ENCODE data around the gene CHST11.

Gene CHST11

DNA sequence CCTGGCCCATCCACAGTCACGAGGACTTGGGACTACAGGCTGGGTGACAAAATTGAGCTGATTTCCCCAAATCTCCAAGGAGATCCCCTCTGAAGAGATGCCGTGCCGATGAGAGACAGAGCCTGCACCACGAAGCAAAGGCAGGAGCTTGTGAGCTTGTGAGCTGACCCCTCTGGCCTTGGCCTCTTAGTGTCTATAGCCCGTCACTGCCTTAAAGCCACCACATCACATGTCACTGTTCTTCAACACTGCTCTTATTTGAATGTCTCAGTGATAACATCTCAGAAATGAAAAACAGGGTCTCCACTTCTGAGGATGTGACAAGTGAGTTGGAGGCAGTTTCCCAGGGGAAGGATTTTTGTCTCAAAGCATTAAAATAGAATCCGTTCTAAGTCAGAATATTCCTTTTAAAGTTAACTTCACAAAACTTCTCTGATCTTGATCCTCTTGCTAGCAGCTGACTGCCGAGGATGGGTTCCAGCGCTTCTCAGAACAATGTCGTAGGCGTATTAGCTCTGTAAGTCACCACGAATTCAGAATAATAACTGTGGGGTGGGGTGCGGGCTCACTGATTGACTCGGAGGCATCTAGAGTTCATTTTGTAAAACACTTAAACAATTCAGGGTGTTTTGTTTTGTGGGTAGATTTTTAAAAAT lies 37.5 kb downstream of the CHST11 start:
- H3K4me1 Mint-ChIP-seq, result peaks cover 82% of the 10 kb centered on the region
- H3K27ac Mint-ChIP-seq, result peak overlapping the region; percentile 96
- peak; percentile 49 to 80 for DNase-seq (ENCODE audit: low spot score in 2 of 2)
- H3K9me3 Mint-ChIP-seq, result no peaks in the 10 kb centered on the region
- peak; percentile 91 for ATAC-seq
- H3K4me3 Mint-ChIP-seq, result peak overlapping the region; percentile 71
- H3K36me3 Mint-ChIP-seq, result peaks cover 7% of the 10 kb centered on the region

DNA sequence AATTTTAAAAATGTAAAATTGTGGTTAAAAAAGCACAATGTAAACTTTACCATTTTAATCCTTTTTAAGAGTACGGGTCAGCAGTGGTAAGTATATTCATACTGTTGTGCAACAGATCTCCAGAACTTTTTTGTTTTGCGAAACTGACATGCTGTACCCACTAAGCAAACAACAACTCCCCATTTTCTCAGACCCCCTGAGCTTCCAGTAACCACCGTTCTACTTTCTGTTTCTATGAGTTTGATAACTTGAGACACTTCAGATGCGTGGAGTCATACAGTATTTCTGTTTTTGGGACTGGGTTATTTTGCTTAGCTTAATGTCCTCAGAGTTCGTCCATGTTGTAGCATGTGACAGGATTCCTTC lies 38.0 kb downstream of the CHST11 start:
- Mint-ChIP-seq H3K36me3 (peaks cover 7% of the 10 kb centered on the region), H3K27ac (peak overlapping the region; percentile 96), H3K4me1 (peaks cover 85% of the 10 kb centered on the region), H3K9me3 (no peaks in the 10 kb centered on the region), H3K4me3 (peak overlapping the region; percentile 71)
- ATAC-seq, result peak; percentile 79
- no peak for DNase-seq (ENCODE audit: low spot score in 2 of 2)

DNA sequence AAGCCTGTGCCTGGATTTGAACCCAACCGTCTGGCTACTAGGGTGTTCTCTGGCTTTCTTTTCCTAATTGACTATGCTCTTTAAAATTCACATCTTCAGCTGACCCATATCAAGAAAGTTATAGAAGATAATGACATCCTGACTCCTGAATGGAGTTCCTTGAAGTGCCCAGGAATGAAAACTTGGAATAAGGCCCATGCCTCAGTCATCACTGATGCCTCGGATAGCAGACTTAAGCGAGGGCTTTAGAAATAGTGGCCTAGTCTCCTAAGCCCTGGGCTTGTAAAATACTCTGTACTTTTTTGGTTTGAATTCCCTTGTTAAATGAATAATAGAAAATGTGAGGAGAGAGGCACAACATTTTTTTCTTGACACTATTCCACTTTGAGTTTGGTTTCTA lies 39.0 kb downstream of the CHST11 start:
- H3K9me3 Mint-ChIP-seq, result no peaks in the 10 kb centered on the region
- H3K4me3 Mint-ChIP-seq, result peak overlapping the region; percentile 71
- H3K27ac Mint-ChIP-seq, result peak overlapping the region; percentile 96
- H3K36me3 Mint-ChIP-seq, result peaks cover 7% of the 10 kb centered on the region
- ATAC-seq, result no peak
- no peak for DNase-seq (ENCODE audit: low spot score in 2 of 2)
- H3K4me1 Mint-ChIP-seq, result peaks cover 85% of the 10 kb centered on the region

DNA sequence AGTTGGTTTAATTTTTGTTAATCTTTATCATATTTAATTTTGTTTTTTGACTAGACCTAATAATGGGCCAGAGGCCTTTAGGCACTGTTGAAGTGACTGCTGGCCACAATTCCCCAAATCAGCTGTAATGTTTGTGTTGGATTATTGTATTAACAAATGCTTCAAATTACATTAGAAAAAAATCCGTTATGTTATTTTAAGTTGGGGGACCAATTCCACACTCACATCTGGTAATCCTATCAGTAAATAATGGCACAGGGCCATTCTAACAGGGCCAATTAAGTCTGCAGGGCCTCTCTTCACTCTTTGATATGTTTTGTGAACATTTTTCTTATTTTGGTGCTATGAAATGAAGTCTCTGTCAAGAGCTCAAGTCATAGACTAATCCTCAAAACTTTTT lies 39.6 kb downstream of the CHST11 start:
- DNase-seq (ENCODE audit: low spot score in 2 of 2) (no peak), ATAC-seq (no peak)
- H3K9me3 Mint-ChIP-seq, result no peaks in the 10 kb centered on the region
- H3K4me1 Mint-ChIP-seq, result peaks cover 85% of the 10 kb centered on the region
- peaks cover 7% of the 10 kb centered on the region for H3K36me3 Mint-ChIP-seq
- H3K27ac Mint-ChIP-seq, result peak overlapping the region; percentile 96
- peak overlapping the region; percentile 71 for H3K4me3 Mint-ChIP-seq

DNA sequence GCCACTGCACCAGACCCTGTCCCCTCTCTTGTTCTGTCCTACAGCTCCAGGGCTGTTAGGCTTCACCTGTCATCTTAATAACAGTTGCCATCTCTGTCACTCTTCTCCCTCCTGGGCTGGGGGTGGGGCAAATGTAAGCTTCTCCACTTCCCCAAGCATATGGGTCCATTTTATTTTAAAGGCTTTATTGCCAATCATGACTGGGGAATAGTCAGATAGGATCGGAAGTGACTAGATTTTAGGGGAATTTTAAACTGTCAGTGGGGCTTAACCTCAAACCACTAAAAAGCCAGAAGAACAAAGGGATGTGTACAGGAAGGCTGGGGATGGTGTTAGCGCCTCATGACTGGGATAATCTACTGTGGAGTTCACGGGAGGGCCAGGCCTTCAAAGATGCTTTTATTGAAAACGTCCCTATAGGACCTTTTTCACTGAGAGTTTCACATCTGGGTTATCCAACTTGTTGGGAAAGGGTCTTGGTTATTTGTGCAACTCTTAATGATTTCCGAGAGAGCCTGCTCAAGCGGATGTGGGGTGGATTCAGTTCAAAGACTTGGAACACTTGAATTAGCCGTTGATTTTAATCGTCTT lies 41.6 kb downstream of the CHST11 start:
- ATAC-seq (no peak), DNase-seq (ENCODE audit: low spot score in 2 of 2) (no peak)
- Mint-ChIP-seq H3K27ac (peak overlapping the region; percentile 96), H3K4me3 (peak overlapping the region; percentile 54), H3K4me1 (peaks cover 84% of the 10 kb centered on the region), H3K9me3 (no peaks in the 10 kb centered on the region), H3K36me3 (peaks cover 3% of the 10 kb centered on the region)

DNA sequence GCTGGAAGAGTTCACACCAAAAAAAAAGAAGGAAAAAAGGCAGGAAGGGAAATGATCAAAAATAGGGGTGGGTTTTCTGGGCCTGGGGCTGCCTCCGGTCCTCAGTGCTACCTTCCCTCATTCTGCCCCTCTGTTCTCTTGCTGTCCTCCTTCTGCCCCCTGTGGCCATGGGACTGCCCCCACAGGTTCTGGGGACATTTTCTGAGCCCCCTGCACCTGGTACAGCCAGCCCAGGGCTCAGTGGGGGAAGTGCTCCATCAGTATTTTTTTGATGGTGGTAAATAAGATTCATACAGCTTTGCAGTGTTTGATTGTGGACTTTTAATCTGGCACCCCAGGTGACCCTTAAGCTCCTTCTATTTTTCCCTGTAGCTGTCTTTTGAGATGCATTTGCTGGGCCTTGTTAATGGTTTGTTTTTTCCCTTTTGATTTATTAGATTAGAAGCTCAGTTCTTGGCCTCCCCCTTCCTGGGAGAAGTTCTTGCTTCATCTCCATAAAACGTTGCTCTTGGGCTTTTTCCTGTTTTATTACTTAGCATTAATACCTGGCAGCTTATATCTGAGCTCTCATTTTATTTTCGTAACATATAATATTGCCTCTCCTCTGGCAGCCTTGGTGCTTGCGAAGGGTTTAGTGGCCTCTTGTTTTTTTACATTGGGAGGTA lies 43.1 kb downstream of the CHST11 start:
- Mint-ChIP-seq H3K27ac (peak overlapping the region; percentile 96), H3K36me3 (peaks cover 7% of the 10 kb centered on the region), H3K4me1 (peaks cover 87% of the 10 kb centered on the region), H3K4me3 (no peak overlapping the region), H3K9me3 (no peaks in the 10 kb centered on the region)
- ATAC-seq (no peak), DNase-seq (ENCODE audit: low spot score in 2 of 2) (no peak)

DNA sequence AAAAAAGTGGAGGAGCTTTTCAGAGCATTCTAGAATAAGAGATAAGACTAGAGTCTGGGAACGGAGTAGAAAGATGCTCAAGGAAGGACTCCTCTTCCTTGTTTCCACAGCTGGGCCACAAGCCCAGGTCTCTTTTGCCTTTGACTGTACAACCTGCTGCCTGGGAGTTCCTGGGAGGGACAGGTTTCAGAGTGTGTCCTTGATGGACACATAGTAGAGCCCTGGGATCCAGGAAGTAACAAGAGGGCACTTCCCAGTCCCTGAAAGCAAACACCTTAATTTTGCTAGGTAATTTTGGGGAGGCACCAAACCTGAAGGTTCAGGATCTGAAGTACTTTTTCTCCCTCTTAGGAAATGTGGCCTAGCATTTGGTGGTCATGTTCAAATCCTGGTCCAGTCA lies 44.4 kb downstream of the CHST11 start:
- no peak for ATAC-seq
- Mint-ChIP-seq H3K4me1 (peaks cover 92% of the 10 kb centered on the region), H3K4me3 (no peak overlapping the region), H3K27ac (peak overlapping the region; percentile 67), H3K36me3 (peaks cover 7% of the 10 kb centered on the region), H3K9me3 (no peaks in the 10 kb centered on the region)
- DNase-seq (ENCODE audit: low spot score in 2 of 2), result no peak

DNA sequence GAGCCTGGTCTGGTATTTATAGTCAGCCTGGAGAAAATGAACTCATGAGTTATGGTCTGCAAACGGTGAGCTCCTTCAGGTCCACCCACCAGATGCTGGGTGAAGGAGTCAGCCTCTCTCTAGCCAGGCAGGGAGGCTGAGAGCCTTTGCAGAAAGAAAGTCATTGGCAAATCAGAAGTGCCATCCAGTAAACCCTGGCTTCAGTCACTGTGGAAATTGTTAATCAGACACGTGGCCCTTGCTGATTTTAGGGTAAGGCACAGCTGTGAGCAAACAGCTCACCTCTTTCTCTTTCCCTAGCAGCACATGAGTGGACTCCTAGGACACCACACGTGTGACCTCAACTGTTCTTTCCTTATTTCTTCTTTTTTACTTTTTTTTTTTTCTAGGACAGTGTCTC lies 44.9 kb downstream of the CHST11 start:
- Mint-ChIP-seq H3K4me3 (no peak overlapping the region), H3K9me3 (no peaks in the 10 kb centered on the region), H3K4me1 (peaks cover 95% of the 10 kb centered on the region), H3K36me3 (peaks cover 7% of the 10 kb centered on the region), H3K27ac (peak overlapping the region; percentile 67)
- ATAC-seq, result peak; percentile 80
- DNase-seq (ENCODE audit: low spot score in 2 of 2), result no peak

DNA sequence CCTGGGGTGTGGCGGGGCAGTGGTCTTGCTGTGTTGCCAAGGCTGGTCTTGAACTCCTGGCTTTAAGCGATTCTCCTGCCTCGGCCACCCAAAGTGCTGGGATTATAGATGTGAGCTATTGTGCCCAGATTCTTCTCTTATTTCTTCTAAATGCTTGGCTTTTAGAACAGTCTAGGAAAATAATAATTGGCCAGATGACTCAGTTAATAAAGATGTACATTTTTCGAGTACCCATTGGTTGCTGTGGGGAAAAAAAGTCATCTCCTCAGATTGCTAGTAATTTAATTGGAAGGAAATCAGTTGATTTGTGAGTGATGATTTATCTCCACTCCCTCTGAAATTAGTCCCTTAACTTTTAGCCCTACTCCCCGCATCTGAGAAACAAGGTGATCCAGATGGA lies 45.5 kb downstream of the CHST11 start:
- Mint-ChIP-seq H3K4me3 (no peak overlapping the region), H3K9me3 (no peaks in the 10 kb centered on the region), H3K4me1 (peaks cover 95% of the 10 kb centered on the region), H3K27ac (peak overlapping the region; percentile 67), H3K36me3 (peaks cover 7% of the 10 kb centered on the region)
- ATAC-seq (no peak), DNase-seq (ENCODE audit: low spot score in 2 of 2) (no peak)

DNA sequence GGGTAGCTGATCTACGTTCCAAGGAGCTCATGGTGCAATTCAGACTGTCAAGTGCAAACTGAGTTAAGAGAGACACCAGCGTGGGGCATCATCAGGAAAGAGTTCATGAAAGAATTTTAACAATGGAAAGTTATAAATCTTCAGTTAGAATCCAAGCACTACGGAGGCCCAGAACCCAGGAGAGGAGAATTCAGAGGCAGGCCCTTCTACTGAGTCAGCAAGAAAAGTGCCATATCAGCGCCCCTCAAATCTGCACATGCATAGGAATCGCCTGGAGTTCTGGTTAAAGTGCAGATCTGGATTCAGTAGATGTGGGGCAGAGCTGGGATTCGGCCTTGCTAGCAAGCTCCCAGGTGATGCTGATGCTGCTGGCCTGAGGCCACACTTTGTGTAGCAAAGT lies 45.9 kb downstream of the CHST11 start:
- DNase-seq (ENCODE audit: low spot score in 2 of 2) (no peak), ATAC-seq (no peak)
- no peak overlapping the region for H3K27ac Mint-ChIP-seq
- H3K36me3 Mint-ChIP-seq, result peaks cover 7% of the 10 kb centered on the region
- H3K4me3 Mint-ChIP-seq, result peak overlapping the region; percentile 9
- H3K9me3 Mint-ChIP-seq, result no peaks in the 10 kb centered on the region
- H3K4me1 Mint-ChIP-seq, result peaks cover 95% of the 10 kb centered on the region

DNA sequence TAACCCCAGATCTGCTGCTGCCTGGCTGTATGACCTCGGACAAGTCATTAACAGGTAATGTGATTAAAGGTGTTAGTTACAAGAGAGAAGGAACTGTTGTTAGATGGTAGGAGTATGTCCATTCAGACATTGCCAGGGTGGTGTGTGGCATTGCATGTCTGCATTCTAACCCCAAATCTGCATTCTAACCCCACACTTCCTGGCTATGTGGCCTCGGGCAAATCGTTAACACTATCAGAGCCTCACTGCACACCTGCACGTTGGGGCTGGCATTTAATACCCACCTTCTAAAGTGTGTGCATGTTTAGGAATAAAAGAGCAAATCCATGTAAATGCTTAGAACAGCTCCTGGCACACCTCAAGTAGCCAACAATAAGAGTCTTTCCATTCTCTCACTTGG lies 46.4 kb downstream of the CHST11 start:
- no peak overlapping the region for H3K27ac Mint-ChIP-seq
- ATAC-seq (no peak), DNase-seq (ENCODE audit: low spot score in 2 of 2) (no peak)
- no peaks in the 10 kb centered on the region for H3K9me3 Mint-ChIP-seq
- peak overlapping the region; percentile 9 for H3K4me3 Mint-ChIP-seq
- H3K4me1 Mint-ChIP-seq, result peaks cover 95% of the 10 kb centered on the region
- H3K36me3 Mint-ChIP-seq, result peaks cover 7% of the 10 kb centered on the region

DNA sequence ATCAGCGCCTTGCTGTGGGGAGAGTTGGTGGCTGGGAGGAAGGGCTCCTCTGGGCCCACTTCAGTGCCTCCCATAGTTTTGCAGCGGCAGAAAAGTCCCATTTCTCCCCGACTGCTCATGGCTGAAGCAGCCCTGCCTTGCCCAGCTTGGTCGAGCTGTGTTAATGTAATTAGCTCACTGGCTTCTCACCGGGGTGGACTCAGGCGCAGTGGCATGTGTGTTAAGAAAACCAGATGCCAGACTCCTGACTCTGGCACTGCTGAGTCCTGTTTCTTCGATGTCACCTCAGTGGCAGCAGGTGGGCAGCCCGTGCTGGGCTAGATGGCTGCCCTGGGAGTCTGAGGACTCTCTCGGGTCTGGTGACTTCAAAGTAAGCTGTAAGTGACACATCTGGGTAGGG lies 47.4 kb downstream of the CHST11 start:
- Mint-ChIP-seq H3K27ac (no peak overlapping the region), H3K4me1 (peaks cover 95% of the 10 kb centered on the region), H3K36me3 (peaks cover 14% of the 10 kb centered on the region), H3K9me3 (no peaks in the 10 kb centered on the region), H3K4me3 (no peak overlapping the region)
- no peak for DNase-seq (ENCODE audit: low spot score in 2 of 2)
- no peak for ATAC-seq

DNA sequence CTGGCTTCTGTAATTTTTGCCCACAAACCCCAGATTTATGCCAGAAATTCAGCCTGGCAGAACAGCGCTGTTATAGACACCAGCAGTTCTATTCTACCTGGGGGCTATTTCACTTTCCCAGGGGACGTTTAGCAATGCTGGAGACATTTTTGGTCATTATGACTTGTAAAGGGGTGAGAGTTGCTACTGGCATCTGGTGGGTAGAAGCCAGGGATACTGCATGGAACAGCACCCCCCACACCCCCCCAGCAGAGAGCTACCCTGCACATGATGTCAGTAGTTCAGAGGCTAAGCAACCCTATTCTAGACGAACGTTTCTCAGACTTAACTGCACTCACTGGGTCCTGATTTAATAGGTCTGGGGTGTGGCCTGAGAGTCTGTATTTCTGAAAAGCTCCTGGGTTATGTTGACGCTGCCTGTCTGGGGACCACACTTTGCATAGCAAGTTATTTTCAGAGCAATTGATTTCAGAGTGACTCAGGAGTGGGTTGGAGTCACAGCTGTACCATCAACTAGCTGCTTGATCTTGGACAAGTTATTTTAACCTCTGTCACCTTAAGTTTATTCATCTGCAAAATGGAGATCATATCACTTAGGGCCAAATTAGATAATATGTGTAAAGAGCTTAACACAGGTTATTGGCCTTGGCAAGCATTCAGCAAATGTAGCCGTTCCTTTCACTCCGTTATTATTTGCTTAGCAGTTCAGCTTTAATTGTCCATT lies 48.5 kb downstream of the CHST11 start:
- Mint-ChIP-seq H3K36me3 (peaks cover 14% of the 10 kb centered on the region), H3K4me3 (no peak overlapping the region), H3K27ac (no peak overlapping the region), H3K4me1 (peaks cover 93% of the 10 kb centered on the region), H3K9me3 (no peaks in the 10 kb centered on the region)
- DNase-seq (ENCODE audit: low spot score in 2 of 2), result no peak
- peak; percentile 63 for ATAC-seq

DNA sequence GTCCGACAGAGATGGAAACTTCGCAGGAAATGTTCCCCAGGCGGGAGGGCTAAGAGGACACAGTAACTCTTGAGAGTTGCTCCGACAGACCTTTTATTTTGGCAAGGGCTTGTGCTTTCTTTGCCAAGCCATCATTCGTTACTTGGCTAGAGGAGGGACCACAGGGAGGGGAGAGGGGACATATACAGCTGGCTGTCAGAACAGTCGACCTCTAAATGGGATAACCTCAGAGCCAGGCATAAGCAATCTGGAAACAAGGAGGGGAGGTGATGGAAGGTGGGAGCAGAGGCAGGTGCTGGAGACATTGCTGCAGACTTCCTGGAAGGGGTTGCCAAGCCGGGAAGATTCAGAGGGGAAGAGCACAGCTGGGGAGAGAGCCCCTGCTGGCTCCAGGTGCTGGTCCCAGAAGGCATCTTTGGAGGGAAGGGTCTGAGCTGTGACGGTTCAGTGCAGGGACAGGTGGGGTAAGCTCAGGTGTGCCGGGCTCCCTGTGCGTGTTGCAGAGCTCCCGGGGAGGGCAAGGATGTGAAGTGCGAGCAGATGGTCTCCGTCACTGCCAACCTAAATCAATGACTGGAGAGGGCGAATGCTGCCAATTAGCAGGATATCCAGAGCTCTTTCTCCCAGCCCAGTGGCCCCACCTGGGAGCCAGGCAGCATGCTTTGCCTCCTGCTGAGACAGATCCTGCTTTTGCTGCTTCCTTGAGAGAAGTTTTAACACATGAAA lies 50.1 kb downstream of the CHST11 start:
- H3K9me3 Mint-ChIP-seq, result no peaks in the 10 kb centered on the region
- peaks cover 14% of the 10 kb centered on the region for H3K36me3 Mint-ChIP-seq
- no peak overlapping the region for H3K4me3 Mint-ChIP-seq
- no peak for DNase-seq (ENCODE audit: low spot score in 2 of 2)
- ATAC-seq, result no peak
- peaks cover 89% of the 10 kb centered on the region for H3K4me1 Mint-ChIP-seq
- peak overlapping the region; percentile 53 for H3K27ac Mint-ChIP-seq

DNA sequence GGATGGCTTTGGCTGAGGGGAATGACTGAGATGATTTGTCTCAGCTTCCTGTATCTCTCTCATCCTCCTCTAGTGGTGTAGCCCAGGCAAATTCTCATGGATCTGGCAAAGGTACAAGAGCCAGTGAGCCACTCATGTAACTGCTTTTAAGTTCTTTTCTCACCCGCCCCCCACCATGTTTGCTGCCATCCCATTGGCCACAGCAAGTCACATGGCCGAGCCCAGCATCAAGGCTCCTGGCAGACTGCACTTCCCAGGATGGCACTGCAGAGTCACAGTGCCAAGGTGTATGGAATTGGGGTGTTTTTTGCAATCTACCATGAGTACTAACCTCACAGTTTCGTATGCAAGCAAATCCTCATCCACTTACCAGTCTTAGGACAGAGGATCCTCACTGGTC lies 50.9 kb downstream of the CHST11 start:
- Mint-ChIP-seq H3K36me3 (peaks cover 14% of the 10 kb centered on the region), H3K9me3 (no peaks in the 10 kb centered on the region), H3K27ac (peak overlapping the region; percentile 29), H3K4me3 (no peak overlapping the region), H3K4me1 (peaks cover 86% of the 10 kb centered on the region)
- ATAC-seq, result no peak
- DNase-seq (ENCODE audit: low spot score in 2 of 2), result no peak
